Gastroesophageal sphincter (tissue), 3 donors: ENCODE data around the gene NFYC.

Experiments used
- EP300 ChIP-seq: sonication (generic); formaldehyde crosslinking; IDR thresholded peaks from one replicate; pipeline ENCODE4 v1.6.1; 2017; ENCODE audit warnings: antibody characterized with exemption, mild to moderate bottlenecking
- POLR2AphosphoS5 ChIP-seq: sonication (generic); formaldehyde crosslinking; IDR thresholded peaks from one replicate; pipeline ENCODE4 v1.6.1; 2017; ENCODE audit warnings: antibody characterized with exemption
- TF ChIP-seq, protein P1 (sequence below), 4 experiments: fragments of 200-600 bp in 2 of 4; fragments of 450-650 bp in 2 of 4; sonication (generic) in 1 of 4; IDR thresholded peaks; one replicate each; pipeline ENCODE4 v1.5.1; 2017 to 2019; ENCODE audit warnings: antibody characterized with exemption in 4 of 4, mild to moderate bottlenecking in 2 of 4, moderate library complexity in 2 of 4

DNA sequence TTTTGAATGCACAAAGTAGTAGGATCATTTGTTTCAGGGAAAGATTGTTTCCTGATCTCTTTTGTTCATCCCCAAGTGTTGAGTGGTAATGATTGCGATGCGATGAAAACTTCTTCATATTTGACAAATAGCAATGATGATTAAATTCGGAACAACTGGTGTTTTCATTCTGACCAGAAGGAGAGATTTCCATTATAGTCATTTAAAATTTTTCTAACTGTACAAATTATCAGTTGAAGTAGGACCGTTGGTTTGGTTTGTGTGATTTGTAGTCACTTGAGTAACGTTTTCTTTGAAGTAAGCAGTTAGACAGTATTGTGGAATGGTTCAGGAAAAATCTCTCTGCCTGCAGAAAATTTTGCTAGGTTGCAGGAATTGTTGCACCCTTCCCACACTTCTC is 5.9 kb downstream of the NFYC start:
- TF ChIP-seq, protein P1, sequence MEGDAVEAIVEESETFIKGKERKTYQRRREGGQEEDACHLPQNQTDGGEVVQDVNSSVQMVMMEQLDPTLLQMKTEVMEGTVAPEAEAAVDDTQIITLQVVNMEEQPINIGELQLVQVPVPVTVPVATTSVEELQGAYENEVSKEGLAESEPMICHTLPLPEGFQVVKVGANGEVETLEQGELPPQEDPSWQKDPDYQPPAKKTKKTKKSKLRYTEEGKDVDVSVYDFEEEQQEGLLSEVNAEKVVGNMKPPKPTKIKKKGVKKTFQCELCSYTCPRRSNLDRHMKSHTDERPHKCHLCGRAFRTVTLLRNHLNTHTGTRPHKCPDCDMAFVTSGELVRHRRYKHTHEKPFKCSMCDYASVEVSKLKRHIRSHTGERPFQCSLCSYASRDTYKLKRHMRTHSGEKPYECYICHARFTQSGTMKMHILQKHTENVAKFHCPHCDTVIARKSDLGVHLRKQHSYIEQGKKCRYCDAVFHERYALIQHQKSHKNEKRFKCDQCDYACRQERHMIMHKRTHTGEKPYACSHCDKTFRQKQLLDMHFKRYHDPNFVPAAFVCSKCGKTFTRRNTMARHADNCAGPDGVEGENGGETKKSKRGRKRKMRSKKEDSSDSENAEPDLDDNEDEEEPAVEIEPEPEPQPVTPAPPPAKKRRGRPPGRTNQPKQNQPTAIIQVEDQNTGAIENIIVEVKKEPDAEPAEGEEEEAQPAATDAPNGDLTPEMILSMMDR (IDR thresholded peaks at IDR 0.05): no peak
- no peak for TF ChIP-seq EP300
- TF ChIP-seq POLR2AphosphoS5: no peak
